ENCODE results near the gene PIGQ. TPM values are rescaled to one million over a fixed set of nuclear protein-coding genes. Genes with fewer than 3 reads are reported as not detected.

PIGQ gene
- polyA plus RNA-seq, 1 of the 3 experiments (the other 2 are of a cell fraction), result 38.7 TPM

DNA sequence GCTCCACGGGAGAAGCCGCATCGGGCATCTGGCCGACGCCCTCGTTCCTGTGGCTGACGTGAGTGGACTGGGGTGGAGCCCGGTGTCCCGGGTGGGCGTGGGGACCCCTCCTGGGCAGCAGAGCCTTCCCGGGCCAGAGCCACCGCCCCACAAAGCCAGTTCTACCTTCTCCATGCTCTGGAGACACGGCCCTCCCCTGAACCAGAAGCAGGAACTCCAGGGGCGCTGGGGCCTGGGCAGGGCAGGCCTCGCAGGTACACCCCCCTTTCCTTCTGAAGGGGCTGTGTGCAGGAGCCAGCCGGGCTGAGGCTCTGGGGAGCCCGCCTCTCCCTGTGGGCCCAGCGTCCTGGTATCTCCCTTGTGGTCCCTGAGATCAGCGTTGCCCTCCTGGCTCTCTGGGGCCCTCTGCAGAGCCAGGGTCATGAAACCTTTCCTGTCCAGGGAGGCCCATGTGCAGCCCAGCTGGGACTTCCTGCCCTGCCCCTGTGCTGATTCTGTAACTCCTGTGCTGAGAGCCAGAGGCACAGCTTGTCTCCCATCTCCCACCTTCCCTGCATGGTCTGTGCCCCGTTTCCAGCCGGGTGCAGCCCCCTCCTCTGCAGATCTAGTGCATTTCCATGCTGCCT, 6.5 kb downstream of the PIGQ start (continued):
- no peak for TF ChIP-seq RXRA (IDR thresholded peaks at IDR 0.05; ENCODE audit: borderline replicate concordance, low read depth)
- TF ChIP-seq FOSL2 (IDR thresholded peaks at IDR 0.05; ENCODE audit: borderline replicate concordance, low read depth), result no peak
- no peak for TF ChIP-seq GATA2 (CRISPR knock-in tag; IDR thresholded peaks at IDR 0.05)
- TF ChIP-seq MXI1 (IDR thresholded peaks at IDR 0.05; ENCODE audit: low read depth, low read length), result no peak
- TF ChIP-seq, protein P1, sequence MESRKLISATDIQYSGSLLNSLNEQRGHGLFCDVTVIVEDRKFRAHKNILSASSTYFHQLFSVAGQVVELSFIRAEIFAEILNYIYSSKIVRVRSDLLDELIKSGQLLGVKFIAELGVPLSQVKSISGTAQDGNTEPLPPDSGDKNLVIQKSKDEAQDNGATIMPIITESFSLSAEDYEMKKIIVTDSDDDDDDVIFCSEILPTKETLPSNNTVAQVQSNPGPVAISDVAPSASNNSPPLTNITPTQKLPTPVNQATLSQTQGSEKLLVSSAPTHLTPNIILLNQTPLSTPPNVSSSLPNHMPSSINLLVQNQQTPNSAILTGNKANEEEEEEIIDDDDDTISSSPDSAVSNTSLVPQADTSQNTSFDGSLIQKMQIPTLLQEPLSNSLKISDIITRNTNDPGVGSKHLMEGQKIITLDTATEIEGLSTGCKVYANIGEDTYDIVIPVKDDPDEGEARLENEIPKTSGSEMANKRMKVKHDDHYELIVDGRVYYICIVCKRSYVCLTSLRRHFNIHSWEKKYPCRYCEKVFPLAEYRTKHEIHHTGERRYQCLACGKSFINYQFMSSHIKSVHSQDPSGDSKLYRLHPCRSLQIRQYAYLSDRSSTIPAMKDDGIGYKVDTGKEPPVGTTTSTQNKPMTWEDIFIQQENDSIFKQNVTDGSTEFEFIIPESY (IDR thresholded peaks at IDR 0.05; ENCODE audit: borderline replicate concordance, low read depth), result no peak
- TF ChIP-seq, protein P2, sequence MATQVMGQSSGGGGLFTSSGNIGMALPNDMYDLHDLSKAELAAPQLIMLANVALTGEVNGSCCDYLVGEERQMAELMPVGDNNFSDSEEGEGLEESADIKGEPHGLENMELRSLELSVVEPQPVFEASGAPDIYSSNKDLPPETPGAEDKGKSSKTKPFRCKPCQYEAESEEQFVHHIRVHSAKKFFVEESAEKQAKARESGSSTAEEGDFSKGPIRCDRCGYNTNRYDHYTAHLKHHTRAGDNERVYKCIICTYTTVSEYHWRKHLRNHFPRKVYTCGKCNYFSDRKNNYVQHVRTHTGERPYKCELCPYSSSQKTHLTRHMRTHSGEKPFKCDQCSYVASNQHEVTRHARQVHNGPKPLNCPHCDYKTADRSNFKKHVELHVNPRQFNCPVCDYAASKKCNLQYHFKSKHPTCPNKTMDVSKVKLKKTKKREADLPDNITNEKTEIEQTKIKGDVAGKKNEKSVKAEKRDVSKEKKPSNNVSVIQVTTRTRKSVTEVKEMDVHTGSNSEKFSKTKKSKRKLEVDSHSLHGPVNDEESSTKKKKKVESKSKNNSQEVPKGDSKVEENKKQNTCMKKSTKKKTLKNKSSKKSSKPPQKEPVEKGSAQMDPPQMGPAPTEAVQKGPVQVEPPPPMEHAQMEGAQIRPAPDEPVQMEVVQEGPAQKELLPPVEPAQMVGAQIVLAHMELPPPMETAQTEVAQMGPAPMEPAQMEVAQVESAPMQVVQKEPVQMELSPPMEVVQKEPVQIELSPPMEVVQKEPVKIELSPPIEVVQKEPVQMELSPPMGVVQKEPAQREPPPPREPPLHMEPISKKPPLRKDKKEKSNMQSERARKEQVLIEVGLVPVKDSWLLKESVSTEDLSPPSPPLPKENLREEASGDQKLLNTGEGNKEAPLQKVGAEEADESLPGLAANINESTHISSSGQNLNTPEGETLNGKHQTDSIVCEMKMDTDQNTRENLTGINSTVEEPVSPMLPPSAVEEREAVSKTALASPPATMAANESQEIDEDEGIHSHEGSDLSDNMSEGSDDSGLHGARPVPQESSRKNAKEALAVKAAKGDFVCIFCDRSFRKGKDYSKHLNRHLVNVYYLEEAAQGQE (IDR thresholded peaks at IDR 0.05; ENCODE audit: low read depth, low read length), result no peak

DNA sequence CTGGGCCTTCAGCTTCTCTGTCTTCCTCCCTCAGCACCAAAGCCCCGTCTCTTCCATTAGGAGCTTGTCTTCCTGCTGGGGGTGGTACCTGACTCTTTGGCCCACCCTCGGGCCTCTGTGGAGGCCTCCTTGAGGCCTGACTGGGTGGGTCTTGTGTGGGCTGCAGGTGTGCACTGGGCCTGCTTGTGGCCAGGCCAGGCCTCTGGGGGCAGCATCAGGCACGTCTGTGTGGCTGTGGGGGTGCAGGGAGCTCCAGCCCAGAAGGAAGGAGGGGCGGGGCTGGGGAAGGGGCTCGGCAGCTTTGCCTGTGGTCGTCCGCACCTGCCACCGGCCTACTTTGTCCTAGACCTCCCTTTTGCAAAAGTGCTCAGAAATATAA, 7.0 kb downstream of the PIGQ start:
- POLR2A ChIA-PET, result interaction anchor here (0.7 to 1.0 kb wide), 2 partner anchors 8 to 10 kb away, joined by 3 read pairs; partner anchors contain the start of gene NHLRC4
- no peak for TF ChIP-seq RCOR1 (IDR thresholded peaks at IDR 0.05; ENCODE audit: low read length)
- no peak for TF ChIP-seq YY1 (IDR thresholded peaks at IDR 0.05; ENCODE audit: low read depth)
- no peak for TF ChIP-seq ELF1 (IDR thresholded peaks at IDR 0.05)
- no peak for TF ChIP-seq FOSL2 (IDR thresholded peaks at IDR 0.05; ENCODE audit: borderline replicate concordance, low read depth)
- no peak for TF ChIP-seq TAF1 (IDR thresholded peaks at IDR 0.05; ENCODE audit: borderline replicate concordance, low read depth, low read length)
- no peak for TF ChIP-seq RAD21 (IDR thresholded peaks at IDR 0.05; ENCODE audit: low read length)
- no peak for TF ChIP-seq RXRA (IDR thresholded peaks at IDR 0.05; ENCODE audit: borderline replicate concordance, low read depth)
- TF ChIP-seq, protein P3, sequence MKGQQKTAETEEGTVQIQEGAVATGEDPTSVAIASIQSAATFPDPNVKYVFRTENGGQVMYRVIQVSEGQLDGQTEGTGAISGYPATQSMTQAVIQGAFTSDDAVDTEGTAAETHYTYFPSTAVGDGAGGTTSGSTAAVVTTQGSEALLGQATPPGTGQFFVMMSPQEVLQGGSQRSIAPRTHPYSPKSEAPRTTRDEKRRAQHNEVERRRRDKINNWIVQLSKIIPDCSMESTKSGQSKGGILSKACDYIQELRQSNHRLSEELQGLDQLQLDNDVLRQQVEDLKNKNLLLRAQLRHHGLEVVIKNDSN (IDR thresholded peaks at IDR 0.05; ENCODE audit: borderline replicate concordance, low read depth), result no peak
- TF ChIP-seq FOXM1 (IDR thresholded peaks at IDR 0.05; ENCODE audit: low read depth), result no peak
- TF ChIP-seq TCF12 (IDR thresholded peaks at IDR 0.05), result no peak
- TF ChIP-seq GATA2 (CRISPR knock-in tag; IDR thresholded peaks at IDR 0.05), result no peak
- TF ChIP-seq, protein P2 (IDR thresholded peaks at IDR 0.05; ENCODE audit: low read depth, low read length), result no peak
- TF ChIP-seq, protein P4, sequence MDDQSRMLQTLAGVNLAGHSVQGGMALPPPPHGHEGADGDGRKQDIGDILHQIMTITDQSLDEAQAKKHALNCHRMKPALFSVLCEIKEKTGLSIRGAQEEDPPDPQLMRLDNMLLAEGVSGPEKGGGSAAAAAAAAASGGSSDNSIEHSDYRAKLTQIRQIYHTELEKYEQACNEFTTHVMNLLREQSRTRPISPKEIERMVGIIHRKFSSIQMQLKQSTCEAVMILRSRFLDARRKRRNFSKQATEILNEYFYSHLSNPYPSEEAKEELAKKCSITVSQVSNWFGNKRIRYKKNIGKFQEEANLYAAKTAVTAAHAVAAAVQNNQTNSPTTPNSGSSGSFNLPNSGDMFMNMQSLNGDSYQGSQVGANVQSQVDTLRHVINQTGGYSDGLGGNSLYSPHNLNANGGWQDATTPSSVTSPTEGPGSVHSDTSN (IDR thresholded peaks at IDR 0.05), result no peak
- no peak for TF ChIP-seq EP300 (IDR thresholded peaks at IDR 0.05; ENCODE audit: borderline replicate concordance in 1 of 2, low read depth in 1 of 2, low read length in 1 of 2)
- TF ChIP-seq, protein P5, sequence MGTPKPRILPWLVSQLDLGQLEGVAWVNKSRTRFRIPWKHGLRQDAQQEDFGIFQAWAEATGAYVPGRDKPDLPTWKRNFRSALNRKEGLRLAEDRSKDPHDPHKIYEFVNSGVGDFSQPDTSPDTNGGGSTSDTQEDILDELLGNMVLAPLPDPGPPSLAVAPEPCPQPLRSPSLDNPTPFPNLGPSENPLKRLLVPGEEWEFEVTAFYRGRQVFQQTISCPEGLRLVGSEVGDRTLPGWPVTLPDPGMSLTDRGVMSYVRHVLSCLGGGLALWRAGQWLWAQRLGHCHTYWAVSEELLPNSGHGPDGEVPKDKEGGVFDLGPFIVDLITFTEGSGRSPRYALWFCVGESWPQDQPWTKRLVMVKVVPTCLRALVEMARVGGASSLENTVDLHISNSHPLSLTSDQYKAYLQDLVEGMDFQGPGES (IDR thresholded peaks at IDR 0.05; ENCODE audit: low read depth, low read length), result no peak

More for the DNA sequence above, 7.0 kb downstream of the PIGQ start:
- no peak overlapping the region for H2AFZ ChIP-seq (ENCODE audit: low read depth)
- no peak overlapping the region for H3K4me3 ChIP-seq (ENCODE audit: low read depth in 2 of 2, low read length in 1 of 2)
- no peaks in the 10 kb centered on the region for H4K20me1 ChIP-seq (ENCODE audit: insufficient read depth)
- no peak overlapping the region for H3K9ac ChIP-seq
- H3K4me1 ChIP-seq (ENCODE audit: control insufficient read depth in 1 of 2, insufficient read depth in 2 of 2, low read depth in 1 of 2, low read length in 1 of 2), result peaks cover 0 to 4% of the 10 kb centered on the region in 2 experiments; a peak in 1 of 4 replicates
- peak; percentile 52 for DNase-seq
- no peaks in the 10 kb centered on the region for H3K9me2 ChIP-seq
- H3K27me3 ChIP-seq (ENCODE audit: insufficient read depth), result no peaks in the 10 kb centered on the region
- no peak overlapping the region for H3K27ac ChIP-seq (ENCODE audit: low read depth in 2 of 2, low read length in 1 of 2)
- H3F3A ChIP-seq (replicated peaks; ENCODE audit: insufficient read depth), result no peaks in the 10 kb centered on the region
- no peaks in the 10 kb centered on the region for H3K9me3 ChIP-seq
- 85% methylated on average over 8 of the region's 8 CpGs for WGBS (ENCODE audit: low lambda C conversion rate)
- CTCF ChIA-PET, result interaction anchor here (0.7 to 1.2 kb wide), 3 partner anchors 8 to 71 kb away, joined by 3 to 4 read pairs (median 3); no protein-coding TSS in a partner anchor
- no peak overlapping the region for H3K4me2 ChIP-seq
- H3K79me2 ChIP-seq (ENCODE audit: insufficient read depth), result peaks cover 4% of the 10 kb centered on the region
- H3K36me3 ChIP-seq (replicated peaks in 1 of 2; ENCODE audit: control insufficient read depth in 1 of 2, insufficient read depth in 2 of 2, low read length in 1 of 2), result peaks cover 0 to 41% of the 10 kb centered on the region in 2 experiments
